GM12878 (cell line): ENCODE data around the gene AFTPH. TPM values are rescaled to one million over a fixed set of nuclear protein-coding genes. Genes with fewer than 3 reads are reported as not detected.

ENCODE experiments used
- ATAC-seq: fragments of 200-7000 bp; cut with Tn5 transposase; 3 replicates; pipeline ENCODE4 v1.9.1; 2020; ENCODE audit warnings: mild to moderate bottlenecking, moderate library complexity
- BruUV-seq: library from RNA; stranded (reverse); fragments of 400-500 nt; replicated peaks from 2 replicates; lab custom pipeline; 2021; lab: Mats Ljungman, UMichigan
- CTCF ChIA-PET: fragments of 300-600 bp; sonication (Branson Sonifier 250); formaldehyde crosslinking; extraction: SDS; loops from one replicate; lab custom pipeline; 2021; ENCODE audit warnings: inconsistent platforms; lab: Yijun Ruan, JAX
- POLR2A ChIA-PET: fragments of 350-600 bp; formaldehyde crosslinking; extraction: SDS; loops from one replicate; lab custom pipeline; 2021; ENCODE audit warnings: inconsistent platforms; lab: Charles Lee
- RAD21 ChIA-PET: fragments of 300-600 bp; sonication (Branson Sonifier 250); formaldehyde crosslinking; loops from one replicate; lab custom pipeline; 2023; ENCODE audit warnings: antibody characterized with exemption; ENCODE audit not compliant: unreplicated experiment; lab: Charles Lee
- SMC1A ChIA-PET: fragments of 300-600 bp; sonication (Branson Sonifier 250); formaldehyde crosslinking; loops from one replicate; lab custom pipeline; 2023; ENCODE audit not compliant: unreplicated experiment, uncharacterized antibody; lab: Charles Lee
- DNase-seq: peaks from one replicate; pipeline ENCODE4 v3.0.0-alpha.2; 2011; ENCODE audit warnings: low read depth, low spot score
- FAIRE-seq: peaks from 3 replicates; lab custom pipeline; 2011; peaks lifted over from hg19 to GRCh38; lab: Jason Lieb, UNC
- H2AFZ ChIP-seq: 2 replicates; pipeline ENCODE4 v1.6.0; 2011; ENCODE audit warnings: low read depth, low read length, control low read depth; ENCODE audit not compliant: control insufficient read depth
- H3K27ac ChIP-seq: 2 replicates; pipeline ENCODE4 v1.5.1; 2011; ENCODE audit warnings: control low read depth; ENCODE audit not compliant: control insufficient read depth, insufficient read depth
- H3K27me3 ChIP-seq, 2 experiments: replicated peaks in 1 of 2; 2 replicates each; pipeline versions ENCODE4 v1.6.0 to v1.6.1; 2011; ENCODE audit warnings: low read length in 1 of 2; ENCODE audit not compliant: control insufficient read depth in 2 of 2, insufficient read depth in 2 of 2
- H3K36me3 ChIP-seq, 2 experiments: 2 replicates each; pipeline ENCODE4 v1.5.1; 2011; ENCODE audit warnings: low read length in 1 of 2; ENCODE audit not compliant: control insufficient read depth in 2 of 2, insufficient read depth in 2 of 2
- H3K4me1 ChIP-seq: 2 replicates; pipeline ENCODE4 v1.6.1; 2011; ENCODE audit warnings: mild to moderate bottlenecking, low read length, moderate library complexity, mixed read lengths; ENCODE audit not compliant: control insufficient read depth, insufficient read depth
- H3K4me2 ChIP-seq: 2 replicates; pipeline ENCODE4 v1.6.0; 2011; ENCODE audit warnings: control low read depth; ENCODE audit not compliant: control insufficient read depth, insufficient read depth
- H3K4me3 ChIP-seq: fragments of 200-600 bp; sonication (generic); 2 replicates; pipeline ENCODE4 v1.5.1; 2016
- H3K79me2 ChIP-seq: 2 replicates; pipeline ENCODE4 v1.6.0; 2011; ENCODE audit warnings: low read length; ENCODE audit not compliant: control insufficient read depth, insufficient read depth
- H3K9ac ChIP-seq: 2 replicates; pipeline ENCODE4 v1.8.0; 2011; ENCODE audit warnings: low read length, control low read depth, mixed read lengths; ENCODE audit not compliant: control insufficient read depth, insufficient read depth
- H3K9me3 ChIP-seq: replicated peaks from 3 replicates; pipeline ENCODE4 v1.5.1; 2011; ENCODE audit warnings: mild to moderate bottlenecking, low read length; ENCODE audit not compliant: control insufficient read depth, insufficient read depth
- H4K20me1 ChIP-seq: 2 replicates; pipeline ENCODE4 v1.6.0; 2011; ENCODE audit not compliant: control insufficient read depth, insufficient read depth
- PML ChIP-seq: IDR thresholded peaks from 2 replicates; pipeline ENCODE4 v1.6.1; 2012; ENCODE audit warnings: low read length, inconsistent platforms
- POLR2A ChIP-seq: IDR thresholded peaks from 2 replicates; pipeline ENCODE4 v1.6.1; 2011; ENCODE audit warnings: low read depth, mild to moderate bottlenecking, low read length
- STAT1 ChIP-seq: fragments of 450-650 bp; conservative IDR thresholded peaks from 2 replicates; pipeline ENCODE4 v1.6.1; 2014; ENCODE audit warnings: antibody characterized with exemption, mild to moderate bottlenecking
- ZNF687 ChIP-seq: fragments of 450-650 bp; IDR thresholded peaks from 2 replicates; pipeline ENCODE4 v1.6.1; 2017; ENCODE audit warnings: mild to moderate bottlenecking, moderate library complexity
- WGBS: methylation state at CpG from one replicate; pipeline ENCODE4 v1.1.6; 2016; ENCODE audit warnings: low lambda C conversion rate; ENCODE audit not compliant: insufficient replicate concordance, insufficient coverage; ENCODE audit errors: missing lambda C conversion rate; 5-methylcytosine and 5-hydroxymethylcytosine counted together
- in situ Hi-C: fragments of 300-500 bp; cut with MboI; formaldehyde crosslinking; loops from 9 replicates; pipeline ENCODE4 v1.14.3; 2018; ENCODE audit warnings: mixed read lengths
- intact Hi-C: fragments of 100-400 bp; cut with micrococcal nuclease; formaldehyde crosslinking; loops from one replicate; pipeline ENCODE4 v1.14.2; 2022; ENCODE audit not compliant: unreplicated experiment
- polyA plus RNA-seq, 11 experiments: library from polyadenylated mRNA; depleted of rRNA in 4 of 11; unstranded in 6 of 11; stranded (reverse) in 5 of 11; fragments of >200 nt; fragmentation: Nextera tagmentation in 4 of 11; fragmentation: Illumina TruSeq in 1 of 11; extraction: Ambion mirVana in 4 of 11; extraction: Trizol in 1 of 11; gene quantifications; 1 replicate in 1 of 11; 2 replicates in 10 of 11; pipeline versions ENCODE4 v1.2.1 to v1.2.3, GENCODE V29; 2011 to 2016; ENCODE audit warnings: inconsistent platforms in 2 of 11, missing spikeins in 2 of 11, low read depth in 1 of 11
- total RNA-seq, 4 experiments: library from RNA; depleted of rRNA in 3 of 4; stranded (reverse); fragments of >200 nt in 3 of 4; fragmentation: Illumina TruSeq in 1 of 4; extraction: Trizol in 1 of 4; gene quantifications; 2 replicates each; pipeline versions ENCODE4 v1.2.1 to v1.2.3, GENCODE V29; 2013 to 2021

The AFTPH gene
- total and polyA plus RNA-seq, 10 of the 15 experiments (the other 5 are each of a cell fraction or from before 2014, with no cell fraction given), result 25.6 to 77.3 (median 39.5) TPM

GRCh38 chr2:64631771-64632170 lies 107.6 kb downstream of the AFTPH start (continued):
- no peak for TF ChIP-seq ZNF687
- TF ChIP-seq PML, result no peak
- TF ChIP-seq, all 136 proteins: peak for 0

DNA sequence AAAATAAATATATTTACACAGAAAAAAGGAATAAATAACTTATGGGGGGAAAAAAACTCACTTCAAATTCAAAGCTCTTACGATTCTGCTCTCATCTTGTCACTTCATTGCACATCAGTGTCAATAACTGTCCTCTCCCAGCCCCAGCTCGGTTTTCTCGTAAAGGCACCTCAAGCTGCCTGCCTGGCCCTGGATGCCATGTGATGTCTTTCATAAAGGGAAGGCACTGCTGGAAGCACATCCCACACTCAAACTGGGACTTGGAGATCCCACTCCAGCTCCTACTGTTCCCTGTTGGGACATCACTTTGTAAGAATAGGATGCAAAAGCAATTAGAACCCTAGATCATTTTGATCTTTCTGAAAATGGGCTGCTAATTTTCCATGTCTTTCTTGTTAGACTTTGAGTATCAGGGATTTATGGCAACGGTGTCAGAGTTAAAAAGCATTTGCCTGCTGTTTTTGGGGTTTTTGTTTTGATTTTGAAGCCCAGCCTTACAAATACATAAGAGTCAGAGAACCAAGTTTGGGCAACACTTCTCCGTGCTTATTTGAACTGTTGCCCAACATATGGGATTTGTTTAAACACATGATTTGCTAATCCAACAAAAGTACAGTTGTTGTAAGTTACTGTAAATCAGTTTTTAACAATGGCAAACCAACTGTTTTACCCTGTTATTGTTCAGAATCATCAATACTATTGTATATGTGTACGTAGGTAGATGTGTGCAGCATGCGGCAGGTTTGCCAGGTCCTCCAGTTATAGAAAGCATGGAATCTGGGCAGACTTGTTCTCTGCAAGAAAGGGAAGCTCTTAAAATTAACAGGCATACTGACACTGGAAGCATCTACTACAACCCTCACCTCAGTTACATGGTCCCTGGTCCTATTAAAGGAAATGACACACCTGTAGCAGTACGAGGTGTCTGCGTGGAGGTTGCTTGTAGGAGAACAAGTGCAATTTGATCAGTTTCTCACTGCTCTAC lies 109.0 kb downstream of the AFTPH start:
- Histone ChIP-seq H3K27me3 (no peaks in the 10 kb centered on the region), H3K79me2 (peaks cover 47% of the 10 kb centered on the region), H3K9ac (no peak overlapping the region), H3K4me3 (no peak overlapping the region), H3K27ac (no peak overlapping the region), H3K4me2 (no peak overlapping the region), H4K20me1 (no peaks in the 10 kb centered on the region), H3K36me3 (peaks cover 17 to 30% of the 10 kb centered on the region in 2 experiments), H3K4me1 (peaks cover 26% of the 10 kb centered on the region), H2AFZ (no peak overlapping the region), H3K9me3 (no peaks in the 10 kb centered on the region)
- intact Hi-C loops, result no loop called here
- FAIRE-seq (no peak), ATAC-seq (no peak), DNase-seq (no peak)
- 96% methylated on average over 9 of the region's 9 CpGs for WGBS
- CTCF ChIA-PET, result interaction anchor here (0.6 to 1.0 kb wide), 4 partner anchors 9 to 145 kb away, joined by 3 to 4 read pairs (median 4); no protein-coding TSS in a partner anchor
- RAD21 ChIA-PET, result interaction anchor here (0.7 kb wide), 1 partner anchor 234 kb away, joined by 4 read pairs; no protein-coding TSS in a partner anchor
- SMC1A ChIA-PET, result interaction anchor here (1.0 to 1.9 kb wide), 4 partner anchors 9 to 110 kb away, joined by 3 to 6 read pairs (median 4); no protein-coding TSS in a partner anchor
- POLR2A ChIA-PET, result interaction anchor here (0.6 to 2.1 kb wide), 6 partner anchors 17 to 277 kb away, joined by 3 to 7 read pairs (median 4); no protein-coding TSS in a partner anchor
- in situ Hi-C loops, result no loop called here
- no TSS peak for BruUV-seq
- TF ChIP-seq POLR2A (0 out of 2 replicates have a peak, but pooled peaks have one; percentile 16), STAT1 (no peak)
